HCT116 (cell line): ENCODE measurements around the gene NBEAL2. TPM values are rescaled to one million over a fixed set of nuclear protein-coding genes. Genes with fewer than 3 reads are reported as not detected.

ENCODE experiments used
- ATAC-seq: fragments of 200-7000 bp; cut with Tn5 transposase; 2 replicates; pipeline ENCODE4 v1.9.1; 2020; ENCODE audit warnings: mild to moderate bottlenecking, moderate library complexity
- BruUV-seq: library from RNA; stranded (reverse); fragments of 400-500 nt; replicated peaks from 2 replicates; lab custom pipeline; 2021; lab: Mats Ljungman, UMichigan
- CTCF ChIA-PET: fragments of 300-600 bp; sonication (Branson Sonifier 250); formaldehyde crosslinking; loops from one replicate; lab custom pipeline; 2021; ENCODE audit warnings: antibody characterized with exemption; lab: Charles Lee
- POLR2A ChIA-PET: fragments of 300-600, 350-600 bp; sonication (Branson Sonifier 250); formaldehyde crosslinking; loops from one replicate; lab custom pipeline; 2021; ENCODE audit warnings: antibody characterized with exemption; lab: Charles Lee
- RAD21 ChIA-PET, 2 experiments: fragments of 300-600 bp; sonication (Branson Sonifier 250); formaldehyde crosslinking; loops; one replicate each; lab custom pipeline; 2023; ENCODE audit warnings: low total read pairs in 2 of 2; ENCODE audit not compliant: uncharacterized antibody in 2 of 2, unreplicated experiment in 2 of 2, low non-redundant PET in 1 of 2; lab: Charles Lee
- DNase-seq: peaks from one replicate; pipeline ENCODE4 v3.0.0-alpha.2; 2010; ENCODE audit warnings: low read depth, low spot score
- H2AFZ ChIP-seq: fragments of 200-600 bp; shearing (Covaris generic), sonication (generic); 2 replicates; pipeline ENCODE4 v1.6.1; 2017; ENCODE audit warnings: low read depth, mixed run types, mixed read lengths, antibody characterized with exemption, low read length; ENCODE audit not compliant: poor library complexity, severe bottlenecking
- H3K27ac ChIP-seq: 2 replicates; pipeline ENCODE4 v1.5.1; 2012; ENCODE audit warnings: low read depth, low read length
- H3K27me3 ChIP-seq: fragments of 200-600 bp; sonication (generic); 2 replicates; pipeline ENCODE4 v1.6.1; 2016; ENCODE audit warnings: mixed run types, low read length, mixed read lengths; ENCODE audit not compliant: insufficient read depth
- H3K36me3 ChIP-seq, 2 experiments: fragments of 200-500 bp in 1 of 2; fragments of 200-600 bp in 1 of 2; sonication (Bioruptor generic) in 1 of 2; sonication (generic) in 1 of 2; 2 replicates each; pipeline versions ENCODE4 v1.5.1 to v1.6.1; 2014 to 2016; ENCODE audit warnings: low read length in 2 of 2, inconsistent platforms in 1 of 2, mixed read lengths in 1 of 2, mixed run types in 1 of 2; ENCODE audit not compliant: insufficient read depth in 2 of 2, control insufficient read depth in 1 of 2
- H3K4me1 ChIP-seq, 2 experiments: fragments of 200-600 bp in 1 of 2; sonication (generic) in 1 of 2; 2 replicates each; pipeline versions ENCODE4 v1.5.1 to v1.6.1; 2012 to 2017; ENCODE audit warnings: low read length in 2 of 2, inconsistent platforms in 1 of 2, mild to moderate bottlenecking in 1 of 2, mixed read lengths in 1 of 2, mixed run types in 1 of 2, moderate library complexity in 1 of 2; ENCODE audit not compliant: insufficient read depth in 2 of 2, control insufficient read depth in 1 of 2
- H3K4me2 ChIP-seq: fragments of 200-600 bp; sonication (generic); 2 replicates; pipeline ENCODE4 v1.6.1; 2017; ENCODE audit warnings: mixed run types, low read length, mixed read lengths
- H3K4me3 ChIP-seq, 2 experiments: fragments of 200-600 bp in 1 of 2; sonication (generic) in 1 of 2; replicated peaks in 1 of 2; 2 replicates each; pipeline ENCODE4 v1.5.1; 2011 to 2016; ENCODE audit warnings: low read length in 2 of 2, control low read depth in 1 of 2, low read depth in 1 of 2, mild to moderate bottlenecking in 1 of 2, mixed read lengths in 1 of 2, mixed run types in 1 of 2
- H3K79me2 ChIP-seq: fragments of 200-600 bp; sonication (generic); 2 replicates; pipeline ENCODE4 v1.6.1; 2017; ENCODE audit warnings: mild to moderate bottlenecking, mixed run types, low read length, moderate library complexity, mixed read lengths; ENCODE audit not compliant: insufficient read depth
- H3K9ac ChIP-seq: fragments of 200-600 bp; sonication (generic); 2 replicates; pipeline ENCODE4 v1.6.1; 2016; ENCODE audit warnings: low read length, mixed read lengths
- H3K9me2 ChIP-seq: fragments of 200-600 bp; sonication (generic), shearing (Covaris generic); 2 replicates; pipeline ENCODE4 v1.6.1; 2017; ENCODE audit warnings: mixed run types, mild to moderate bottlenecking, moderate library complexity; ENCODE audit not compliant: insufficient read depth
- H3K9me3 ChIP-seq, 2 experiments: fragments of 200-500 bp in 1 of 2; fragments of 200-600 bp in 1 of 2; sonication (Bioruptor generic) in 1 of 2; sonication (generic) in 1 of 2; 2 replicates each; pipeline ENCODE4 v1.6.1; 2014 to 2017; ENCODE audit warnings: low read length in 2 of 2, mixed read lengths in 2 of 2, inconsistent platforms in 1 of 2, low read depth in 1 of 2, mild to moderate bottlenecking in 1 of 2, mixed run types in 1 of 2, moderate library complexity in 1 of 2; ENCODE audit not compliant: control insufficient read depth in 1 of 2, insufficient read depth in 1 of 2
- H4K20me1 ChIP-seq: fragments of 200-600 bp; sonication (generic), shearing (Covaris generic); 2 replicates; pipeline ENCODE4 v1.6.1; 2017; ENCODE audit warnings: mixed run types, mild to moderate bottlenecking, moderate library complexity; ENCODE audit not compliant: insufficient read depth
- ELF1 ChIP-seq: IDR thresholded peaks from 2 replicates; pipeline ENCODE4 v1.6.1; 2012; ENCODE audit warnings: low read depth, borderline replicate concordance
- EZH2 ChIP-seq: fragments of 200-600 bp; sonication (generic); IDR thresholded peaks from 2 replicates; pipeline ENCODE4 v1.6.1; 2017; ENCODE audit warnings: antibody characterized with exemption, mixed run types
- FOSL1 ChIP-seq: IDR thresholded peaks from 2 replicates; pipeline ENCODE4 v1.6.1; 2012; ENCODE audit warnings: low read depth
- JUND ChIP-seq: IDR thresholded peaks from 2 replicates; pipeline ENCODE4 v1.6.1; 2012
- MAX ChIP-seq: IDR thresholded peaks from 2 replicates; pipeline ENCODE4 v1.6.1; 2012
- POLR2AphosphoS5 ChIP-seq: IDR thresholded peaks from 2 replicates; pipeline ENCODE4 v1.6.1; 2011; ENCODE audit warnings: mild to moderate bottlenecking, low read depth, low read length, moderate library complexity
- SIN3A ChIP-seq: IDR thresholded peaks from 2 replicates; pipeline ENCODE4 v1.6.1; 2012; ENCODE audit warnings: low read depth
- SP1 ChIP-seq: IDR thresholded peaks from 2 replicates; pipeline ENCODE4 v1.6.1; 2012; ENCODE audit warnings: low read depth
- YY1 ChIP-seq: IDR thresholded peaks from 2 replicates; pipeline ENCODE4 v1.6.1; 2011; ENCODE audit warnings: low read length, low read depth, moderate library complexity, mild to moderate bottlenecking; ENCODE audit not compliant: insufficient replicate concordance; ENCODE audit errors: extremely low read depth
- ZBTB33 ChIP-seq: IDR thresholded peaks from 2 replicates; pipeline ENCODE4 v1.6.1; 2011; ENCODE audit warnings: mild to moderate bottlenecking, low read length, moderate library complexity; ENCODE audit not compliant: insufficient replicate concordance; ENCODE audit errors: extremely low read depth
- ZFX ChIP-seq: fragments of 450-650 bp; IDR thresholded peaks from 2 replicates; pipeline ENCODE4 v1.6.1; 2017
- intact Hi-C: fragments of 100-400 bp; cut with micrococcal nuclease; formaldehyde crosslinking; loops from 2 replicates; pipeline ENCODE4 v1.10.0; 2022
- total RNA-seq: library from RNA; stranded (reverse); gene quantifications from one replicate; pipeline ENCODE4 v1.2.1, GENCODE V29; 2021; ENCODE audit not compliant: unreplicated experiment
- TF ChIP-seq, protein P1 (sequence below): IDR thresholded peaks from 2 replicates; pipeline ENCODE4 v1.6.1; 2012

Gene NBEAL2
- total RNA-seq, 1 experiment from 2014 or later, result 72.9 TPM

GRCh38 chr3:46991406-46992165, 12.1 kb downstream of the NBEAL2 start:
- H3K9me2 ChIP-seq, result no peaks in the 10 kb centered on the region
- no peak overlapping the region for H3K27ac ChIP-seq
- ChIA-PET CTCF (no interaction called here), RAD21 (no interaction called here), POLR2A (no interaction called here)
- no peak overlapping the region for H3K9ac ChIP-seq
- no peak overlapping the region for H2AFZ ChIP-seq
- no peak for TF ChIP-seq EZH2
- TF ChIP-seq SP1, result no peak
- TF ChIP-seq ZBTB33, result no peak
- TF ChIP-seq JUND, result no peak
- TF ChIP-seq POLR2AphosphoS5, result no peak
- TF ChIP-seq ZFX, result no peak
- TF ChIP-seq SIN3A, result no peak
- no peak for TF ChIP-seq MAX
- no peak for TF ChIP-seq ELF1
- TF ChIP-seq, protein P1, sequence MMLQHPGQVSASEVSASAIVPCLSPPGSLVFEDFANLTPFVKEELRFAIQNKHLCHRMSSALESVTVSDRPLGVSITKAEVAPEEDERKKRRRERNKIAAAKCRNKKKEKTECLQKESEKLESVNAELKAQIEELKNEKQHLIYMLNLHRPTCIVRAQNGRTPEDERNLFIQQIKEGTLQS, result no peak
- TF ChIP-seq FOSL1, result no peak
- TF ChIP-seq YY1, result no peak
- DNase-seq (no peak), ATAC-seq (no peak)
- no peaks in the 10 kb centered on the region for H4K20me1 ChIP-seq
- H3K36me3 ChIP-seq, result peaks cover 0 to 10% of the 10 kb centered on the region in 2 experiments; a peak in 2 of 4 replicates
- no peak overlapping the region for H3K4me2 ChIP-seq
- H3K4me1 ChIP-seq, result peaks cover 2 to 13% of the 10 kb centered on the region in 2 experiments; a peak in 2 of 4 replicates
- no peaks in the 10 kb centered on the region for H3K27me3 ChIP-seq
- intact Hi-C loops, result no loop called here
- peaks cover 5% of the 10 kb centered on the region; the same call in 1 of the 2 replicates for H3K79me2 ChIP-seq
- H3K9me3 ChIP-seq, result no peaks in the 10 kb centered on the region
- H3K4me3 ChIP-seq, result no peak overlapping the region
- BruUV-seq, result no TSS peak
